GM18520 (cell line): ENCODE results near the gene SOD1.
"Not testable (repeated sequence)": the region's sequence is repeated elsewhere in the genome, so short reads cannot be mapped to it uniquely, and the experiment has no call there.

ENCODE experiments used
- ATAC-seq: cut with Tn5 transposase; IDR thresholded peaks from one replicate; pipeline ENCODE4 v1.9.1; 2021; ENCODE audit not compliant: unreplicated experiment

The SOD1 gene

GRCh38 chr21:31659536-31660258, at the start of gene SOD1:
SOD1 (plus strand) TSS chr21:31659693; CDS start chr21:31659770, 77 bp downstream.
- ATAC-seq = peak; percentile 93

DNA sequence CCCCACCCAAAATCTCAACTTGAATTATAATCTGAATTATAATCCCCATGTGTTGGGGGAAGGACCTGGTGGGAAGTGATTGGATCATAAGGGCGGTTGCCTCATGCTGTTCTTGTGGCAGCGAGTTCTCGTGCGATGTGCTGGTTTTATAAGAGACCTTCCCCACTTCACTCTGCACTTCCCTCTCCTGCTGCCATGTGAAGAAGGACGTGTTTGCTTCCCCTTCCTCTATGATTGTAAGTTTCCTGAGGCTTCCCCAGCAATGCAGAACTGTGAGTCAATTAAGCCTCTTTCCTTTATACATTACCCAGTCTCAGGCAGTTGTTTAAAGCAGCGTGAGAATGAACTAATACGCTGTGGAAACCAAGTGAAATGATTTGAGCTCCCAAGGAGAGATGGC, 48.0 kb upstream of the SOD1 start:
- ATAC-seq = no peak

- no peak for ATAC-seq
Measured at GRCh38 chr21:31612894-31613785, 46.4 kb upstream of the SOD1 start.

- no peak for ATAC-seq
Measured at GRCh38 chr21:31614705-31615104, 44.8 kb upstream of the SOD1 start.

DNA sequence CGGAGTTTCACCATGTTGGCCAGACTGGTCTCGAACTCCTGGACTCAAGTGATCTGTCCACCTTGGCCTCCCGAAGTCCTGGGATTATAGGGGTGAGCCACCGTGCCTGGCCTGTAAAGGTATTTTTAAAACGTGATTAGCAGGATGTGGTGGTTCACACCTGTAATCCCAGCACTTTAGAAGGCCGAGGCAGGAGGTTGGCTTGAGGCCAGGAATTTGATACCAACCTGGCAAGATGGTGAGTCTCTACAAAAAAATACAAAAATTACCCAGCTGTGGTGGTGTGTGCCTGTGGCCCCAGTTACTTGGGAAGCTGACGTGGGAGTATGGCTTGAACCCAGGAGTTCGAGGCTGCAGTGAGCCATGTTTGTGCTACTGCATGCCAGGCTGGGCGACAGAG, 43.3 kb upstream of the SOD1 start:
- no peak for ATAC-seq

DNA sequence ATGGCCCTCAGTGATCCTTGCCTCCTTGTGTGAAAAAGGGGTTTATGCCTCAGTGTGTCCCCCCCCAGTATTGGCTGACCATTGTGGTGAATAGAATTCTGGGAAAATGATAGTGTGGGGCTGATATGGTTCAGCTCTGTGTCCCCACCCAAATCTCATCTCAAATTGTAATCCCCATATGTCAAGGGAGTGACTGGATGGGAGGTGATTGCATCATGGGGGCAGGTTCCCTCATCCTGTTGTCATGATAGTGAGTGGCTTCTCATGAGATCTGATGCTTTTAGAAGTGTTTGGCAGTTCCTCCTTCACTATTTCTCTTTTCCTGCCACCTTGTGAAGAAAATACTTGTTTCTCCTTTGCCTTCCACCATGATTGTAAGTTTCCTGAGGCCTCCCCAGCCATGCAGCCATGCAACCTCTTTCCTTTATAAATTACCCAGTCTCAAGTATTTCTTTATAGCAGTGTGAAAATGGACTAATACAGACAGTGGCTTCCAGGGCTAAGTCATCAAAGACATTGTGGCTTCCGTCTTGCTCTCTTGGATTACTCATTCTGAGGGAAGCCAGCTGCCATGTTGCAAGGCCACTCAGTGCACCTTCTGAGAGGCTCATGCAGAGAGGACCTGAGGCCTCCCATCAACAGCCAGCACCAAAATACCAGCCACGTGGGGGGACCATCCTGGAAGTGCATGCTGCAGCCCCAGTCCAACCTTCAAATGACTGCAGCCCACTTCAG, 40.6 kb upstream of the SOD1 start:
- no peak for ATAC-seq

GRCh38 chr21:31622397-31622796, 37.1 kb upstream of the SOD1 start:
- ATAC-seq = no peak

DNA sequence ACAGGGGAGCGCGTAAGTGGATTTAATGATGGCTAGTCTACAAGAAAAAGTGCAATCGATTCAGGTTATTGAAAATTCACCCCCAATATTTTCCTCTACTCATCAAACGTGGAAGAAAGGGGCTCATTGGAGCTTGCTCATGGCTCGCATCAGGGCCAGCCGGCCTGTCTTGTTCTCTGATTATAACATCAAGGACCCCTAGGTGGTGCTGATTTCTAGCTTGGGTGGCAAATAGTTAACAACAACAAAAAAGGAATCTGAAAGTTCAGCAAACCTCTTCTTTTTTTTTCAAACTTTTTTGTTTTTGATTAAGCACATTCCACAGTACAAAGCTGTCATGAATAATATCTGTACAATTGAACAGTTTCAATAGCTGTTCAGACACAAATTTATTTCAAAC, 35.8 kb upstream of the SOD1 start:
- ATAC-seq = no peak

DNA sequence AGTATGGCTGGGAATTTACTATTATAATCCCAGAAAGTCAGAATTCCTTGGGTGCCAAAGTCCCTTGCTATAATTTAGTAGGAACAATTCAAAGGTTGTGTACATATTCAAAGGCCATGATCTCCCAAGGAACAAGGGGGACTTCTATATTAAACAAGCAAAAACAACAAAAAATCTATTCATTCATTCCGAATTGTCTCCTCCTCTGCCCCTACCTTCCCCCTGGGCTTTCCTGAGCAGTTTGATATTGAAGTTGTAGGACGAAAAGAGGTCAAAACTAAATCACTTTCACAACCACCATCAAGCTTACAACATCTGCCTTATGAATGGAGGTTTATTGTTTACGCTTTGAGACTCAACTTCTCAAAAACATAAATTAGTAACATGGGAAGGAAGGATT, 35.3 kb upstream of the SOD1 start:
- no peak for ATAC-seq

DNA sequence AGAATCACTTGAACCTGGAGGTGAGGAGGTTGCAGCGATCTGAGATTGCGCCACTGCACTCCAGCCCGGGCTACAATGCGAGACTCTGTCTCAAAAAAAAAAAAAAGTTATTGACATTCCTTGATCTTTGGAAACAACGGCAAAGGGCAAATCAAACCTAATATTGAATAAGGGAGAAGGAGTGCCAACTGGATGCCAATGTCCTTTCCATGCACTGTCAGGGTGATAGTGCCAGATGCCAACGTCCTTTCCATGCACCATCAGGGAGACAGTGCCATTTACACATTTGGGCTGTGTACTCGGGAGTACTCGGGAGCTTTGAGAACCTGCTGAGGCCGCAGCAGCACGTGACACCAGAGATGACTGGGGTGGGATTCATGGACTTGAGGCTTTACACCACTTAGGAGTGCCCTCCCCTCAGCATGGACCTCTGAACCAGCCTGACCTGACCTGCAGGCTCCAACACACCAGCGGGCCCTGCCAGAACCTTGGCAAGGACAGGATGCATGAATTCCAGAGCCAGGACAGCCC, 34.5 kb upstream of the SOD1 start:
- ATAC-seq = no peak

GRCh38 chr21:31629972-31630711, 29.4 kb upstream of the SOD1 start:
- no peak for ATAC-seq

DNA sequence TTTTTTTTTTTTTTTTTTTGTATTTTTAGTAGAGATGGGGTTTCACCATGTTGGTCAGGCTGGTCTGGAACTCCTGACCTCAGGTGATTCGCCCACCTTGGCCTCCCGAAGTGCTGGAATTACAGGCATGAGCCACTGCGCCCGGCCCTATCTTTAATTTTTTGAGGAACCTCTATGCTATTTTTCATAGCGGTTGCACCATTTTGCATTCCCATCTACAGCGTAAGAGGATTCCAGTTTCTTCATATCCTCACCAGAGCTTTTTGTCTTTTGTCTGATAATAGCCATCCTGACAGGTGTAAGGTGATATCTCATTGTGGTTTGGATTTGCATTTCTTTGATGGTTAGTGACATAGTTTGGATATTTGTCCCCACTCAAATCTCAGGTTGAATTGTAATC, 27.6 kb upstream of the SOD1 start:
- ATAC-seq = not testable (repeated sequence)

DNA sequence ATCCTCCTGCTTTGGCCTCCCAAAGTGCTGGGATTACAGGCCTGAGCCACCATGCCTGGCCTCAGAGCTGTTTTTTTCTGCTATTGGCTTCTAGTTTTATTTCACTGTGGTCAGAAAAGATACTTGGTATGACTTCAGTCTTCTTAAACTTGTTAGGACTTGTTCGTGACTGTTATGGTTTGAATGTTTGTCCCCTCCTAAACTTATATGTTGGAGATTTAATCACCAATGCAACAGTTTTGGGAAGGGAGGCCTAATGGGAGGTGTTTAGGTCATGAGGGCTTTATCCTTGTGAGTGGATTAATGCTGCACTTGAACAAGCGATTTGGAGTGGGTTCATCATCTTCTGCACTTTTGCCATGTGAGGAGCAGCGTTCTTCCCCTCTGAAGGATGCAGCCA, 24.5 kb upstream of the SOD1 start:
- ATAC-seq = no peak

- ATAC-seq = no peak
Measured at GRCh38 chr21:31636874-31637273, 22.6 kb upstream of the SOD1 start.

DNA sequence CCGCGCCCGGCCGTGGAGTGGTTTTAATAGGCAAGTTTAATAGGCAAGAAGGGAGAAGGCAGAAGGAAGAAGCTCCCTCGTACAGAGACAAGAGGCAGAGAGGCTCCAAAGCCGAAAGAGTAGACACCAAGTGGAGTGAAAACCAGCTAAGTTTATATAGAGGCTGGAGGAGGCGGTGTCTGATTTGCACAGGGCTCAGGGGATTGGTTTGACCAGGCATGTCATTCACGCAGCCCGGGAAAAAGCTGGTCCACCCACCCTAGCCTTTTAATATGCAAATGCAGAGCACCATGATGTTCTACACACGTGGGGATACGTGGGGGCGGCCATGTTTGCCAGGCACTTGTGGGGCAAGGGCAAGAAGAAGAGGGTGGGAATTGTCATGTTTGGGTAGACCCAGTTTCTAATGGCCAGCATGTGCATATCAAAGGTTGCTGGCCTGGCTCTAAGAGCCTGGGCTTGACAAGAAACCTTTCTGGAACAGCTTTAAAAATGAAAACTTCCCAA, 18.0 kb upstream of the SOD1 start:
- ATAC-seq = no peak

DNA sequence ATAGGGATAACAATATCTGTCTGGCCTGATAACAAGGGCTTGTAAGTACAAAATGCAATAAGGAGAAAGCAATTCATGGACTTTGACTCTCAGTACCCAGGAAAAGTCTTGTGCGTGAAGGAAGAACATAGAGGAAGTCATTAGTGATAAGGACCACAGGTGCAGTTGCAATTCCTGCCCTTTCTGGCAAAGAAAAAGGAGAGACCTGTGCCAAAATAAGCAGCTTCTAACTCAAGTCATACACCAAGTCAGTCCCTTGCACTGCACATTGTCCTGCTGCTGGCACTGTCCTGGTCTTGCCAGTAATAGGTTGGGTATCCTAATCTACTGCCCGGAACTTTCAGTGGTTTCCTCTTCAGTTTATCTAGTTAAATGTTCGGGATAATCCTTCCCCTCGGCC, 14.8 kb upstream of the SOD1 start:
- no peak for ATAC-seq

GRCh38 chr21:31647650-31648049, 11.8 kb upstream of the SOD1 start:
- ATAC-seq = no peak

DNA sequence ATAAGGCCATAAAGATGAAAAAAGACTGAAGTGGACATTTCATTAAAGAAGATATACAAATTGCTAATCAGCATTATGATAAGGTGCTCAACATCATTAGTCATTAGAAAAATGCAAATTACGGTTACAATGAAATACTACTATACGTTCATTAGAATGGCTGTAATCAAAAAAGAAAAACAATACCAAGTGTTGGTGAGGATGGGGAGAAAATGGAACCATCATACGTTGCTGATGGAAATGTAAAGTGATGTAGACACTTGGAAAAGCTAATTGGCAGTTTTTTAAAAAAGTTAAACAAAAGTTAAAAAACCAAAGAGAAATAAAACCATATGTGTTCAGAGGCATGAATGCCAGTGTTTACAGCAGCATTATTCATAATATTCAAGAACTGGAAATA, 8.6 kb upstream of the SOD1 start:
- ATAC-seq = no peak

DNA sequence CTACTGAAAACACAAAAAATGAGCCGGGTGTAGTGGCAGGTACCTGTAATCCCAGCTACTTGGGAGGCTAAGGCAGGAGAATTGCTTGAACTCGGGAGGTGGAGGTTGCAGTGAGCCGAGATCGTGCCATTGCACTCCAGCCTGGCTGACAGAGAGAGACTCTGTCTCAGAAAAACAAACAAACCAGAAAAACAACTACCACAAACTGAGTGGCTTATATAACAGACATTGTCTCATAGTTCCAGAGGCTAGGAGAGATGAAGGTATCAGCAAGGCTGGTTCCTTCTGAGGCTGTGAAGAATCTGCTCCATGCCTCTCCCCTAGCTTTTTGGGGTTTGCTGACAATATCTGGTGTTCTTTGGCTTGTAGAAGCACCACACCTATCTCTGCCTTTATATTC, 8.0 kb upstream of the SOD1 start:
- ATAC-seq = not testable (repeated sequence)

DNA sequence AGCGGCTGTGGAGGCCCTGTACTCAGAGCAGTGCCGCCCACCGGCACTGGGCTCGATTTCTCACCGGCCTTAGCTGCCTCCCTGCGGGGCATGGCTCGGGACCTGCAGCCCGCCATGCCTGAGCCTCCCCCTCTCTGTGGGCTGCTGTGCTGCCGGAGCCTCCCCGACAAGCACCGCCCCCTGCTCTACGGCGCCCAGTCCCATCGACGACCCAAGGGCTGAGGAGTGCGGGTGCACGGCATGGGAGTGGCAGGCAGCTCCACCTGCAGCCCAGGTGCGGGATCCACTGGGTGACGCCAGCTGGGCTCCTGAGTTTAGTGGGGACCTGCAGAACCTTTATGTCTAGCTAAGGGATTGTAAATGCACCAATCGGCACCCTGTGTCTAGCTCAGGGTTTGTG, 5.2 kb upstream of the SOD1 start:
- no peak for ATAC-seq
